WERI-Rb-1 (cell line): ENCODE data around the gene EIF4E2.

Experiments used
- DNase-seq: peaks from one replicate; pipeline ENCODE4 v3.0.0-alpha.2; 2020
- H3K27ac ChIP-seq: fragments of 250-450 bp; sonication (Bioruptor Pico); 2 replicates; pipeline ENCODE4 v1.5.1; 2020; ENCODE audit warnings: mild to moderate bottlenecking, moderate library complexity
- H3K27me3 ChIP-seq: fragments of 250-450 bp; sonication (Bioruptor Pico); 2 replicates; pipeline ENCODE4 v1.5.1; 2021; ENCODE audit warnings: mild to moderate bottlenecking, low read depth, moderate library complexity; ENCODE audit not compliant: insufficient read depth, severe bottlenecking
- H3K36me3 ChIP-seq: fragments of 250-450 bp; sonication (Bioruptor Pico); 2 replicates; pipeline ENCODE4 v1.5.1; 2020; ENCODE audit warnings: mild to moderate bottlenecking, moderate library complexity
- H3K4me3 ChIP-seq: 2 replicates; pipeline ENCODE4 v1.5.1; 2011; ENCODE audit warnings: low read depth, mild to moderate bottlenecking, control low read depth, low read length
- H3K9me3 ChIP-seq: fragments of 250-450 bp; sonication (Bioruptor Pico); 2 replicates; pipeline ENCODE4 v1.5.1; 2021; ENCODE audit warnings: mild to moderate bottlenecking, moderate library complexity; ENCODE audit not compliant: severe bottlenecking
- CTCF ChIP-seq: IDR thresholded peaks from 2 replicates; pipeline ENCODE4 v1.5.1; 2011; ENCODE audit warnings: low read depth, mild to moderate bottlenecking, control low read depth, inconsistent platforms, low read length

The EIF4E2 gene

GRCh38 chr2:232576995-232577394 is 26.5 kb downstream of the EIF4E2 start:
- Histone ChIP-seq H3K27me3 (no peaks in the 10 kb centered on the region), H3K36me3 (peaks cover 30% of the 10 kb centered on the region), H3K27ac (no peak overlapping the region), H3K9me3 (no peaks in the 10 kb centered on the region), H3K4me3 (no peak overlapping the region)
- TF ChIP-seq CTCF: no peak
- no peak for DNase-seq

- Histone ChIP-seq H3K27ac (no peak overlapping the region), H3K36me3 (peaks cover 22% of the 10 kb centered on the region), H3K9me3 (no peaks in the 10 kb centered on the region), H3K27me3 (no peaks in the 10 kb centered on the region), H3K4me3 (no peak overlapping the region)
- TF ChIP-seq CTCF: no peak
- DNase-seq: no peak
Measured at GRCh38 chr2:232577841-232578240, 27.4 kb downstream of the EIF4E2 start.

GRCh38 chr2:232578626-232579025 is 28.1 kb downstream of the EIF4E2 start:
- Histone ChIP-seq H3K27me3 (no peaks in the 10 kb centered on the region), H3K27ac (no peak overlapping the region), H3K4me3 (no peak overlapping the region), H3K9me3 (no peaks in the 10 kb centered on the region), H3K36me3 (peaks cover 18% of the 10 kb centered on the region)
- TF ChIP-seq CTCF: no peak
- no peak for DNase-seq

GRCh38 chr2:232580648-232580981 is 30.1 kb downstream of the EIF4E2 start:
- no peak for TF ChIP-seq CTCF
- no peak for DNase-seq
- no peak overlapping the region for H3K4me3 ChIP-seq
- no peaks in the 10 kb centered on the region for H3K27me3 ChIP-seq
- no peak overlapping the region for H3K27ac ChIP-seq
- H3K9me3 ChIP-seq: no peaks in the 10 kb centered on the region
- H3K36me3 ChIP-seq: peaks cover 12% of the 10 kb centered on the region; the same call in 1 of the 2 replicates

GRCh38 chr2:232581725-232582124 is 31.2 kb downstream of the EIF4E2 start:
- Histone ChIP-seq H3K9me3 (no peaks in the 10 kb centered on the region), H3K36me3 (peaks cover 12% of the 10 kb centered on the region; the same call in 1 of the 2 replicates), H3K4me3 (no peak overlapping the region), H3K27ac (no peak overlapping the region), H3K27me3 (no peaks in the 10 kb centered on the region)
- no peak for DNase-seq
- no peak for TF ChIP-seq CTCF

- no peak overlapping the region for H3K4me3 ChIP-seq
- no peaks in the 10 kb centered on the region for H3K27me3 ChIP-seq
- DNase-seq: no peak
- peaks cover 9% of the 10 kb centered on the region; the same call in 1 of the 2 replicates for H3K36me3 ChIP-seq
- H3K9me3 ChIP-seq: no peaks in the 10 kb centered on the region
- no peak for TF ChIP-seq CTCF
- no peak overlapping the region for H3K27ac ChIP-seq
Measured at GRCh38 chr2:232584238-232584637, 33.7 kb downstream of the EIF4E2 start.
